Glomerular visceral epithelial cell (primary cell): ENCODE results near the gene BMF.

Source experiments
- DNase-seq: peaks from one replicate; pipeline ENCODE4 v3.0.0-alpha.2; 2016; ENCODE audit errors: extremely low spot score

BMF gene

GRCh38 chr15:40103864-40104271 lies 4.8 kb downstream of the BMF start:
- no peak for DNase-seq

- DNase-seq, result peak; percentile 84
Observed at GRCh38 chr15:40102897-40103858, 5.5 kb downstream of the BMF start.

- no peak for DNase-seq
Observed at GRCh38 chr15:40100947-40101905, 7.5 kb downstream of the BMF start.

GRCh38 chr15:40100123-40100946 lies 8.3 kb downstream of the BMF start:
- DNase-seq, result no peak

GRCh38 chr15:40098489-40099261 lies 10.0 kb downstream of the BMF start:
- peak; percentile 96 for DNase-seq

- DNase-seq, result no peak
Observed at GRCh38 chr15:40097968-40098476, 10.7 kb downstream of the BMF start.

- no peak for DNase-seq
Observed at GRCh38 chr15:40097096-40097967, 11.3 kb downstream of the BMF start.

GRCh38 chr15:40096094-40096891 lies 12.4 kb downstream of the BMF start:
- no peak for DNase-seq

- DNase-seq, result no peak
Observed at GRCh38 chr15:40095371-40096093, 13.1 kb downstream of the BMF start.

GRCh38 chr15:40094156-40094555 lies 14.5 kb downstream of the BMF start:
- no peak for DNase-seq

GRCh38 chr15:40092979-40093869 lies 15.5 kb downstream of the BMF start:
- DNase-seq, result no peak

GRCh38 chr15:40092256-40092978 lies 16.3 kb downstream of the BMF start:
- no peak for DNase-seq

GRCh38 chr15:40091861-40092255 lies 16.8 kb downstream of the BMF start:
- DNase-seq, result no peak

- no peak for DNase-seq
Observed at GRCh38 chr15:40090774-40091455, 17.8 kb downstream of the BMF start.

- DNase-seq, result peak; percentile 79
Observed at GRCh38 chr15:40088929-40089755, 19.5 kb downstream of the BMF start.
